Chondrocyte (in vitro differentiated cells): ENCODE data around the gene GOLGA8N. TPM values are rescaled to one million over a fixed set of nuclear protein-coding genes. Genes with fewer than 3 reads are reported as not detected.

Experiments used
- DNase-seq: peaks from one replicate; pipeline ENCODE4 v3.0.0; 2021; ENCODE audit warnings: mixed read lengths, low spot score
- H3K27ac Mint-ChIP-seq: one replicate; pipeline ENCODE4 v1.8.0; 2021; ENCODE audit warnings: mild to moderate bottlenecking, moderate library complexity, mixed read lengths; ENCODE audit not compliant: unreplicated experiment
- H3K27me3 Mint-ChIP-seq: 2 replicates; pipeline ENCODE4 v1.8.0; 2021; ENCODE audit warnings: low read depth, mixed read lengths
- H3K36me3 Mint-ChIP-seq: 2 replicates; pipeline ENCODE4 v1.8.0; 2021; ENCODE audit warnings: low read depth, mixed read lengths
- H3K4me1 Mint-ChIP-seq: 2 replicates; pipeline ENCODE4 v1.8.0; 2021; ENCODE audit warnings: low read depth, mild to moderate bottlenecking, mixed read lengths
- H3K4me3 Mint-ChIP-seq: one replicate; pipeline ENCODE4 v1.8.0; 2021; ENCODE audit warnings: mild to moderate bottlenecking, moderate library complexity, mixed read lengths; ENCODE audit not compliant: unreplicated experiment
- H3K9me3 Mint-ChIP-seq: 2 replicates; pipeline ENCODE4 v1.8.0; 2021; ENCODE audit warnings: low read depth, mixed read lengths
- CTCF ChIP-seq: fragments of 200-600 bp; sonication (generic); IDR thresholded peaks from 2 replicates; pipeline ENCODE4 v1.5.0; 2021; ENCODE audit warnings: antibody characterized with exemption, mild to moderate bottlenecking, moderate library complexity
- total RNA-seq: library from RNA; stranded (reverse); gene quantifications from 3 replicates; pipeline ENCODE4 v1.2.1, GENCODE V29; 2021

The GOLGA8N gene
- total RNA-seq, 1 donor from 2014 or later: 6.8 TPM

GRCh38 chr15:32642667-32643435 is 49.6 kb downstream of the GOLGA8N start:
- no peak for DNase-seq
- TF ChIP-seq CTCF: no peak
- no peak overlapping the region for H3K4me3 Mint-ChIP-seq
- H3K27ac Mint-ChIP-seq: no peak overlapping the region
- no peaks in the 10 kb centered on the region for H3K9me3 Mint-ChIP-seq
- H3K4me1 Mint-ChIP-seq: peaks cover 9% of the 10 kb centered on the region
- H3K27me3 Mint-ChIP-seq: no peaks in the 10 kb centered on the region
- peaks cover 3% of the 10 kb centered on the region for H3K36me3 Mint-ChIP-seq

- peaks cover 9% of the 10 kb centered on the region for H3K4me1 Mint-ChIP-seq
- no peaks in the 10 kb centered on the region for H3K27me3 Mint-ChIP-seq
- H3K36me3 Mint-ChIP-seq: peaks cover 3% of the 10 kb centered on the region
- H3K9me3 Mint-ChIP-seq: no peaks in the 10 kb centered on the region
- H3K4me3 Mint-ChIP-seq: no peak overlapping the region
- H3K27ac Mint-ChIP-seq: no peak overlapping the region
- no peak for TF ChIP-seq CTCF
- DNase-seq: no peak
Observed at GRCh38 chr15:32643907-32644445, 50.7 kb downstream of the GOLGA8N start.

GRCh38 chr15:32646291-32646690 is 53.0 kb downstream of the GOLGA8N start:
- Mint-ChIP-seq H3K4me3 (no peak overlapping the region), H3K36me3 (no peaks in the 10 kb centered on the region)
- DNase-seq: no peak

GRCh38 chr15:32649342-32649741 is 56.1 kb downstream of the GOLGA8N start:
- H3K4me1 Mint-ChIP-seq: peaks cover 13% of the 10 kb centered on the region
- no peak for DNase-seq
- no peak overlapping the region for H3K27ac Mint-ChIP-seq

More at GRCh38 chr15:32646291-32646690, 53.0 kb downstream of the GOLGA8N start:
- peaks cover 11% of the 10 kb centered on the region for H3K4me1 Mint-ChIP-seq
- H3K27me3 Mint-ChIP-seq: no peaks in the 10 kb centered on the region
- H3K27ac Mint-ChIP-seq: no peak overlapping the region
- TF ChIP-seq CTCF: no peak
- no peaks in the 10 kb centered on the region for H3K9me3 Mint-ChIP-seq

More at GRCh38 chr15:32649342-32649741, 56.1 kb downstream of the GOLGA8N start:
- H3K27me3 Mint-ChIP-seq: no peaks in the 10 kb centered on the region
- no peaks in the 10 kb centered on the region for H3K9me3 Mint-ChIP-seq
- TF ChIP-seq CTCF: peak; percentile 78
- H3K4me3 Mint-ChIP-seq: no peak overlapping the region
- no peaks in the 10 kb centered on the region for H3K36me3 Mint-ChIP-seq
